HTERT RPE-1 (cell line): Measurements from ENCODE around the gene MPDU1.
"Not testable (repeated sequence)": the region's sequence is repeated elsewhere in the genome, so short reads cannot be mapped to it uniquely, and the experiment has no call there.

Experiments used
- in situ Hi-C: fragments of 300-500 bp; cut with MboI; formaldehyde crosslinking; loops from 4 replicates; pipeline ENCODE4 v1.14.3; 2020; ENCODE audit warnings: low sequenced_read_pairs

Gene MPDU1

GRCh38 chr17:7614425-7615264 lies 31.0 kb downstream of the MPDU1 start, which contains the start of gene FXR2:
Gene FXR2 (minus strand): TSS chr17:7614897. CDS start chr17:7614532, 365 bp downstream.
- in situ Hi-C loops, result no loop called here

GRCh38 chr17:7615265-7615747 lies 31.7 kb downstream of the MPDU1 start:
- in situ Hi-C loops, result no loop called here

DNA sequence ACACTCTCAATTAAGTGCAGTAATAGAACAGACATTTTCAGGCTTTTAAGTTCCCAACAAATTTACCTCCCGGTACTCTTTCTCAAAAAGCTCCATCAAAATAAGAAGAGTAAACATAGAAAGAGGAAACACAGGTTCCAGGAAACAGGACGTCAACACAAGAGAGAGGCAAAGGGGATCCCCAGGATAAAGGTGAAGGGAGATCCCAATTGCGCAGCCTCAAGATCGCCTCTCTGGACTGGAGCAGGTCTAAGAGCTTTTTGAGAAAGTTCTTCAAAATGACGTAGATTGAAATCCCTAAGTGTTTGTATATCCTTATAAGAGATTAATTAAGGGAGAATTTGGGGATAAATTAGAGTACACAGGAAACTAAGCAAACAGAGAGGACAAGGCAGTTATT lies 35.0 kb downstream of the MPDU1 start:
- in situ Hi-C loops, result no loop called here

GRCh38 chr17:7620835-7621234 lies 37.2 kb downstream of the MPDU1 start:
- in situ Hi-C loops, result no loop called here

DNA sequence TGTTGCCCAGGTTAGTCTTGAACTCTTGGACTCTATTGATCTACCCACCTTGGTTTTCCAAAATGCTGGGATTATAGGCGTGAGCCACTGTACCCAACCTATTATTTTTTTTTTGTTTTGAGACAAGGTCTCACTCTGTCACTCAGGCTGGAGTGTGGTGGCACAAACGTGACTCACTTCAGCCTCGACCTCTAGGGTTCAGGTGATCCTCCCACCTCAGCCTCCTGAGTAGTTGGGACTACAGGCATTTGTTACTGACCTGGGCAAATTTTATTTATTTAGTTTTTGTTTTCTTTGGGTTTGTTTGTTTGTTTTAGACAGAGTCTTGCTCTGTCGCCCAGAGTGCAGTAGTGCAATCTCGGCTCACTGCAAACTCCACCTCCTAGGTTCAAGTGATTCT lies 40.0 kb downstream of the MPDU1 start:
- in situ Hi-C loops, result no loop called here

DNA sequence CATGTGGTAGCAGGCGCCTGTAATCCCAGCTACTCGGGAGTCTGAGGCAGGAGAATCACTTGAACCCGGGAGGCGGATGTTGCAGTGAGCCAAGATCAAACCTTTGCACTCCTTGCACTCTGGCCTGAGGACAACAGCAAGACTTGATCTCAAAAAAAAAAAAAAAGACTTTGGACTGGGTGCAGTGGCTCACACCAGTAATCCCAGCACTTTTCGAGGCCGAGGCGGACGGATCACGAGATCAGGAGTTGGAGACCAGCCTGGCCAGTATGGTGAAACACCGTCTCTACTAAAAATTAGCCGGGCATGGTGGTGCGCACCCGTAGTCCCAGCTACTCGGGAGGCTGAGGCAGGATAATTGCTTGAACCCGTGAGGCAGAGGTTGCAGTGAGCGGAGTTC lies 42.1 kb downstream of the MPDU1 start:
- in situ Hi-C loops, result not testable (repeated sequence)

DNA sequence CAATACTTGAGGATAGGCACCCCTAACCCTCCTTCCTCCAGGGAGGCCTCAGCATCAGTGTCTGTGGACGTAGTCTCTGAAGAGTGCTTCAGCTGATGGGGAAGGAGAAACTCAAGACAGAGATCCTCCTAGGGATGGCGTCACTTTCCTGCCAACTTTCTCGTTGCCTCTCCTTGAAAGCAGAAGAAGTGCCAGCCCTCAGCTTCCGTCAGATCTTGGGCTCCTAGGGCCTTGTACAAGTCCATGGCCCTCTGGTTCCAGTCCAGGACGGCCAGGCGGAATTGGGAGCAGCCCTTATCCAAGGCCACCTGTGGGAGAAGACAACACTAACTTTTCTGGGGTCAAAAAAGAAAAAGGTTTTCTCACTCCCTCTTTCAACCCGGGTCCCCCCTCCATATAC lies 42.7 kb downstream of the MPDU1 start:
- in situ Hi-C loops, result no loop called here

DNA sequence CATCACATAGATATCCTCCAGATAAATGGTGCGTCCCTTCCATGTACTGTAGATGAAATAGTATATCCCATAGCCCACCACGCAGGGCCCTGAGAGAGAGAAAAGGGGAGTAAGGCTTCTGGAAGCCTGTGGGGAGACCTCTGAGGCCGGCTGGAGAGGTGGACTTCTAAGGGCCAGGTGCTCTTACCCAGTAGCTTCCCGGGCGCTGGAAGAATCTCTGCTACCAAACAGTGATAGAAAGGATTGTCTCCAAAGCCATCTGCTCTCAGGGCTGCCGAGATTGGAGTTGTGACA lies 43.3 kb downstream of the MPDU1 start:
- in situ Hi-C loops, result no loop called here

DNA sequence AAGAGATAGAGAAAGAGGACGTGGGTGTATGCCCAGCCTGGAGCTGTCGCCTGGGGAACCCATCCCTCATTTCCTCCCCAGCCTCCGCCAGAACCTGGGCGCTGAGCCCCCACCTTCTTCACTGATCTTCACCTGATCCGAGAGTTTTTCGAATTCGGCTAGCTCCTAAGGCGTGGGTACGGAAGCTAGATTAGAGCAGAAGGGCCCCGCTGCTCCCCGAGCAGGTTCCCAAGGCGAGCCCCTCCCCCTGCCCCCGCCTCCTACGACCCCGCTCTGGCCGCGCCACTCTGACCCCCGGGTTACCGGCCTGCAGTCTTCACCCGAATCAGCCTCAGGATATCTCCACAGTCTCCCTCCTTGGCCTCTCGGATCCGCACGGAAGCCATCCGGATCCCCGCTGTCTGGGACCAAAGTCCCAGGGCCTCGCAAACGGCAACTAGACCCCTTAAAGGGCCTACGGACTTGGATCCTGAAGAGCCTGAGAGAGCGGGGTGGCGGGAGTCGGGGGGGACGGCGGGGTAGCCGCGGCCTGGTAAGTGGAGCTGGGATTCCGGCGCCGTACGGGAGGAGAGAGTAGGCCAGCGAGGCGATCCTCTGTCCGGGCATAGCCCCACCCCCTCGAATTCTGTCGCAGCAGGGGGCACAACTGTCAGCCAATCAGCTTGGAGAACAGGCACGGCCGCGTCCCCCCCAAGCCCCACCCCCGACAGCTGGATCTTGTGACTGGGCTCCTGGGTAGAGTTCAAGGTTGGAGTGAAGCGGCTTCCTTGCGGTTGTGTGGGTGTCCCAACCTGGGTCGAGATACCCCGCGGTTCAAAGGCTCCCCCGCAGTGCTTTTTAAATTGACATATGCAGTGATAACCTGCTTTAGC lies 43.8 kb downstream of the MPDU1 start, which contains the start of gene SAT2:
Gene SAT2 (minus strand): TSS at position 572 of the 872 bp plus-strand sequence. CDS start 186 bp downstream, at position 386.
- in situ Hi-C loops, result no loop called here

DNA sequence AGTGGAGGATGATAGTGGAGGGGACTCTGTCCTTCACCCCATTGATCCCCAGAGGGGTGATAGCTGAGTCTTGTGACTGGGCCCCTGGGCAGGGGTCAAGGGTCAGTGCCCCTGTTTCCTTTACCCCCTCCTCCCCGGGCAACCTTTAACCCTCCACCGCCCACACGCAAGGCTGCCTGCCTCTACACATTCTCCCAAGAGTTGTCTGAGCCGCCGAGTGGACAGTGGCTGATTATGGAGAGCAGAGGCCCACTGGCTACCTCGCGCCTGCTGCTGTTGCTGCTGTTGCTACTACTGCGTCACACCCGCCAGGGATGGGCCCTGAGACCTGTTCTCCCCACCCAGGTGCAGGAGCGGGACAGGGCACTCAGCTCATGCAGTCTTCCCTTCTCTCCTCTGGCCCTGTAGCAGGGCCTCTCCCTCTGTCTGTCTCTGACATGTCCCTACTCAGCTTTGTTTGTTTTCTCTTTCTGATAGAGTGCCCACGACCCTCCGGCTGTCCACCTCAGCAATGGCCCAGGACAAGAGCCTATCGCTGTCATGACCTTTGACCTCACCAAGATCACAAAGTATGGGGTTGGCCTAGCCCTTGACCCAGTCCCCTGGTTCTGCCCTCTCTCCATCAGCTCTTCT lies 46.4 kb downstream of the MPDU1 start, which contains the start of gene SHBG:
Gene SHBG (plus strand): TSS at position 197 of the 633 bp plus-strand sequence. CDS start 38 bp downstream, at position 235.
- in situ Hi-C loops, result no loop called here

GRCh38 chr17:7631398-7632380 lies 48.0 kb downstream of the MPDU1 start:
- in situ Hi-C loops, result no loop called here

DNA sequence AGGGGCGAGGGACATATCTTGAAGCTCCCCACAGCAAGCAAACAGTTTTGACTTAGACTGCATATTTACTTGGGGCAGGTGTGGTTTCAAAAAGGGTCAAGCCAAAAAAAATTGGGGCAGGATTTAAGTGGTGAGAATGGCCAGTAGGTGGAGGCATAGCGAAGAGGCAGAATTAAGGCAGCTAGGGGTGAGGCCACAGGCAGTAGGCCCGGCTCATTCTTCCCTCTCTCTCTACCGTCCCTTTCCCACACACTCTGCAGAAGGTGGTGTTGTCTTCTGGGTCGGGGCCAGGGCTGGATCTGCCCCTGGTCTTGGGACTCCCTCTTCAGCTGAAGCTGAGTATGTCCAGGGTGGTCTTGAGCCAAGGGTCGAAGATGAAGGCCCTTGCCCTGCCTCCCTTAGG lies 48.8 kb downstream of the MPDU1 start:
- in situ Hi-C loops, result no loop called here

- in situ Hi-C loops, result no loop called here
Observed at GRCh38 chr17:7633093-7633492, 49.4 kb downstream of the MPDU1 start.

GRCh38 chr17:7634384-7634783 lies 50.7 kb downstream of the MPDU1 start:
- in situ Hi-C loops, result no loop called here

GRCh38 chr17:7636163-7636562 lies 52.5 kb downstream of the MPDU1 start:
- in situ Hi-C loops, result no loop called here
